GM21723 (cell line): ENCODE data around the gene TSPAN9.

ENCODE experiments used
- ATAC-seq: cut with Tn5 transposase; IDR thresholded peaks from one replicate; pipeline ENCODE4 v1.9.1; 2021; ENCODE audit warnings: mild to moderate bottlenecking, moderate library complexity; ENCODE audit not compliant: unreplicated experiment

The TSPAN9 gene

DNA sequence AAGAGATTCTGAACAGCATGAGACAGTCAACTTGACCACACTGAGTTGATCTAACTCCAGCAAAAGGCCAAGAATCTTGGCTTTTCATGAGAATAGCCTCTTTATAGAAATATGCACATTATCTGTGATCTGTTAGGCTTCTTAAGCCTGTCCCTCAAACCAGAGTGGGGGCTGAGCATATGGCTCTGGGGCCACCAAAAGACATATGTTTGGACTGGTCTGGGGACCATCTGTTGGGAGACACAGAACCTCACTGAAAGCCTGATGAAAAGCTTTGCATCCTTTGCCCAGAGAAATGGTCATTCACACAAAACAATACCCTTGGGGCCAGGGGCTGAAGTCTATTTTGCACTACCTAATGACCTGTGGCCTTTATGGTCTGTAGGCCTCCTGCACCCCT lies 248.6 kb downstream of the TSPAN9 start:
- ATAC-seq, result no peak

DNA sequence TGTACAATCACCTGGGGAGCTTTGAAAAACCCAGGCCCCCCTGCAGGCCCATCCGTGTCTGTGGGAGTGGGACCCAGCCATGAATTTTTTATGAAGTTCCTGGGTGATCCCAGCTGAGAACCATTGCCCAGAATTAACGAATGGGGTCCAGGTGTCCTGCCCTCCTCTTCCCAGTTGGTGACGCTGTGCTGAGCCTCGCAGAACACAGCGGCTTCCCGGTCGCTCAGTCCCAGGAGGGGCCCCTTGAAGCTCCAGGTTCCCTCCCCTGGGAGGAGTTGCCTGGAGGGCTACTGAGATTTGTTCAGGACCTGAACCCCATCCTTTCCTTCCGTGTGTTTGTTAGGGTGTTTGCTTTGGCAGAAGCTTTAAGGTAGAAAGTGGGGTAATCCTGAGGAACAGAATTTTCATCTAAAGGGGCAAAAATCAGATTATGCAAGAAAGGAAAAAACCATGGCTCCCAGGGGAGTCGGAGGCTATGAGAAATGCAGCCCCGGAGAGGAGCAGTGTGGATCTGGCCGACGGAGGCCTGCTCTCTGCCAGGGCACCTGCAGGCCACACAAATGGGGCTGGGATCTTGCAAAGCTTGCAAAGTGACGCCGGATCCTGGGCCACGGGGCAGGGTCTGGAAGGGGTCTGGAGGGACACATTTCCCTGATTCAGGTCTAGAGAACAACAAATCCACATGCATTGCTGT lies 249.1 kb downstream of the TSPAN9 start:
- no peak for ATAC-seq

DNA sequence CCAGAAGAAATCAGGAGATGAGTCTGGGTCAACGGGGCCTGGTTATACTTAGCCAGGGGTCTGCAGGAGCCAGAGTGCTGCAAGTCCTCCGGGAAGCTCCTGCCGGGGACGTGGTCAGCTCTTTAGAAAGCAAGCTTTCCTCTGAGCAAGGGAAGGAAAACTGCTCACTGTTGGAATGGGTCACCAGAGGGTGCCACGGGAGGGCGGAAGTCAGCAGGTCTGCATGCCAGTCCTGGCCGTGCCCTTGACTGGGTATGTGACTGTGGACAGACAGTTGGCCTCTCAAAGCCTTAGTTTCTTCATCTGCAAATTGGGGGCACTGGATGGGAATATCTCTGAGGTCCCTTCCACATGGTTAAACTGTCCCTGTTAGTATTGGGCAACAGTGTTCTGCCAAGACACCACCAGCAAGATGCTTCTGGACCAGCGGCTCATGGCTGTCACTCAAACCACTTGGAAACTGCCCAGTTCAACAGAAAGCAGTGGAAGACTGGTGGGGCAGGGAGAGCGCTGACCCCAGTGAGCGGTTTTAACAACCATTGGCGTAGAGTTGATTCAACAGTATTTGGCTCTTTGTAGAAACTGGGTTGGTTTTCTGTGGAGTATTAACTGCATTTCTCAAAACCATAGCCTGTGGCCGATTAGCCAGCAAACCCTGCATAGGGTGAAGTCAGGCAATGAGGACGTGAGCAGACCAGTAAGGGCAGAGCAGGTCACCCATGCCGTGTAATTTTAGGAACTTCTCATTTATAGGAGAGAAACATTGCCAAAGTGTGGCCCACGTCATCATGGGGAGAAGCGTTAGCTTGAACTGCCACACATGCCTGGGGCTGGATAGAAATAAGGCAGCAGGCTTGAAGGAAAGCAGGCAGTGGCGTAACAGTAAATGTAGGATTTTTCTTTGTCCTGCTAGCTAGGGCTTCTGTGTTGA lies 249.9 kb downstream of the TSPAN9 start:
- no peak for ATAC-seq

DNA sequence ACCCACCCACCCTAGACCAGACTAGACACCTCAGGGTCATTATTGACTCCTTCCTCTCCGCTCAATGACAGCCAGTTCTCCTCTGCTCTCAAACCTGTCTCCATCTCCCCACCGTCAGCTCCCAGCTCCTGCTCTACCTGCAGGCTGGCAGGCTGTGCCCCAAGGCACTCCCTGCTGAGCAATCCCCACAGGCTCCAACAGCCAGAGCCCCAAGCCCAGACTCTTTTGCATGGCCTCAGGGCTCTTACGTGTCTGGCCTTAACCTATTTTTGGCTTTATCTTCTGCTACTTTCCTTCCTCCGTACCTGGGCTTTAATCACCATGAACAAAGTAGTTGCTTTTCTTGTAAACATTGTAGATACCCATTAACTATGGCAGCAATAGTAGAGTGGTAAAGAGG lies 250.9 kb downstream of the TSPAN9 start:
- ATAC-seq, result no peak

DNA sequence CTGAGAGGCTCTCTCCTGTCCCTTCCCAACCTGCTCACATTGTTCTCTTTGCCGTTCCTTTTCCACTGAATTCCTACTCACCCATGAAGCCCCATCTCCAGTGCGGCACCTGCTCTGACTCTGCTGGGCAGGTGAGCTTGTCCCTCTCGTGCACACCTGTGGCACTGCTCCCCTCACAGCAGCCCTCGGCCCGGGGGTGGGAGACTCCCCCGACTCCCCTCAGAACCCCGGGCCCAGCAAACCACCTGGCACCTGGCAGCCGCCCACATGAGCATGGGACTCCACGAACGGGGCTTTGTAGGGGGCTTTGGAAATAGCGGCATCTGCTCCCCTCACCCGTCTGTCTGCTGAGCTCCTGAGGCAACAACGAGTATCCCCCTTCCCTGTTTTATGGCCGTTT lies 251.4 kb downstream of the TSPAN9 start:
- ATAC-seq, result no peak

DNA sequence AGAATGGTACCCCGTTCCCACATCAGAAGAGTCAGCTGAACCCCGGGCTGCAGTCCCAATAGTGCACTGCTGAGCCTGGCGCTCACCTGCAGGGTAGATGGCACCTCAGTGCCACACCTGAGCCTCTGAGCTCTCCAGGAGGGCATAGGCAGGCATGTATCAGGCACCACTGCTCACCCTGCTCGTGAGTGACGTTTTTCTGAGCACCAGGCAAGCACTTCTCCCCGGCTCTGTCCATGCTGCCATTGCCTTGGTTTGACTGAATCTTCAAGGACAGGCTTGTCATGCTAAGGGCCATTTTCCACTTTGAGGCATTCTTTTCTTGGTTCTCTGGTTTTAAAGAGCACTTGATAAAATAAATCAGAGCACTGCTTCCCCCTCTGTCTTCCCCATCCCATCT lies 252.2 kb downstream of the TSPAN9 start:
- ATAC-seq, result no peak

- ATAC-seq, result no peak
Measured at GRCh38 chr12:3330976-3331510, 253.9 kb downstream of the TSPAN9 start.

DNA sequence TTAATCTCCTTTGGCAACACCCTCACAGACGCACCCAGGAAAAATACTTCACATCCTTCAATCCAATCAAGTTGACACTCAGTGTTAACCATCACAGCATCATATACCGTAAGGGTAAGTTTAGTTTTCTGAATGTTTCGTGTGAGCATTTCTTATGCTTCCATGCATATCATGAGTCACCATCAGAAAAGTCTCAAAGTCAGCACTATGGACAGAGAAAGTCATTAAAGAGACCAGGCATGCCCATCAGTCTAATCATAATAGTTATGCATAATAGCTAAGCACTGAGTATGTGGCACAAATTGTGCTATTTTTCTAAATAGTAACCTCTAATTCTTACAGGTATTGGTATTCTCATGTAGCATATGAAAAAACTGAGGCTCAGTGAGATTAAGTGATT lies 255.0 kb downstream of the TSPAN9 start:
- no peak for ATAC-seq

- no peak for ATAC-seq
Measured at GRCh38 chr12:3333583-3333982, 256.4 kb downstream of the TSPAN9 start.

DNA sequence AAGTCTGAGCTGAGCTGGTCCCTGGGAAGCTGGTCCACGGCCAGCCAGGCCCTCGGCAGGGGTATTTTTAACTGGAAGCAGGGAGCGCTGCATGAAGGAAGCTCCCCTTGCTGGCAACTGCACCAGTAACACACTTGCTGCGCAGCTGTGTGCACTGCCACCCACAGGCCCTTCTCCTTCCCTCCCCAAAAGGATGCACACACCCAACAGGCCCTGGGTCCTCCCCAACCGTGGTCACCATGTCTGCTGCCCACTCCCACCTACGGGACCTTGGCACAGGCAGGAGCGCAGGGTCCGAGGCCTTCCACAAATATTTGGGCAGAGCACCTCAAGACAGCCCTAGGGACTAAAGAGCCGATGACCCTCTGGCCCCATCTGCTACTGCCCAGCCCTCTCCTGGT lies 256.8 kb downstream of the TSPAN9 start:
- no peak for ATAC-seq

GRCh38 chr12:3335078-3335487 lies 257.9 kb downstream of the TSPAN9 start:
- ATAC-seq, result no peak
